Cardiac fibroblast (primary cell): ENCODE results near the gene HGFAC.
A peak's percentile ranks its signal among the peaks of the same experiment; 100 is the strongest.

Experiments used
- DNase-seq, 2 donors: peaks; one replicate each; pipeline versions ENCODE4 v3.0.0 to v3.0.0-alpha.2; 2010; ENCODE audit warnings: low read depth in 2 of 2
- H3K4me3 ChIP-seq, 2 donors: replicated peaks in 1 of 2; 1 replicate in 1 of 2; 2 replicates in 1 of 2; pipeline ENCODE4 v1.5.1; 2011; ENCODE audit warnings: low read depth in 2 of 2, low read length in 2 of 2, mild to moderate bottlenecking in 2 of 2, moderate library complexity in 1 of 2
- CTCF ChIP-seq: IDR thresholded peaks from one replicate; pipeline ENCODE4 v1.5.1; 2011; ENCODE audit warnings: low read depth, mild to moderate bottlenecking, low read length, inconsistent platforms

The HGFAC gene

GRCh38 chr4:3477750-3478430 is 36.1 kb downstream of the HGFAC start:
- no peak for DNase-seq
- no peak overlapping the region for H3K4me3 ChIP-seq
- no peak for TF ChIP-seq CTCF

- H3K4me3 ChIP-seq = no peak overlapping the region
- no peak for DNase-seq
- TF ChIP-seq CTCF = no peak
These were observed 36.9 kb downstream of the HGFAC start for GRCh38 chr4:3478446-3479357.

- no peak for DNase-seq
- TF ChIP-seq CTCF = no peak
These were observed 37.8 kb downstream of the HGFAC start for GRCh38 chr4:3479358-3480101.

DNA sequence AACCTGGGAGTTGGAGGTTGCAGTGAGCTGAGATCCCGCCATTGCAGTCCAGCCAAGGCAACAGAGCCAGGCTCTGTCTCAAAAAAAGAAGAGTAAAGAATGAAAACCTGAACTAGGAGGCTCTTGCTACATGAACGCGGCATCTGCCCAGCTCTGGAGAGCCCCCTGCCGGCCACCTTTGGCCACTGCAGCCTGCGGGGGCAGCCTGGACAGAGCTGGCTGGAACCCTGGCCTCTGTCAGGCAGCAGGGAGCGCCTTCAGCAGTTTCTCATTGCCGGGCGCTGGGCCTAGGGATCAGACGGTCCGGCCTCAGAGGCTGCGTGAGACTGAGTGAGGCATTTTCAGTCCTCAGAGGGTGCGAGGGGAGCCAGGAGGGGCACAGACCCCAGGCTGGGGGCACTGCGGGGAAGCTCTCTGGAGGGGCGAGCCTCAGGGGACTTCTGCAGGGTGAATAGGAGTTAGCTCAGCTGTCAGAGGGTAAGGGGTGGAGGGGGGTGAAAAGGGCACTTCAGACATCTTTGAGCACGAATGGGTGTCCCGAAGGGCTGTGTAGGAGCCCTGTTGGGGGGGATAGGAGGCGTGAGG is 38.9 kb downstream of the HGFAC start:
- peak; percentile 99 for TF ChIP-seq CTCF
- H3K4me3 ChIP-seq = no peak overlapping the region
- peak; percentile 76 to 83 for DNase-seq

More at GRCh38 chr4:3479358-3480101, 37.8 kb downstream of the HGFAC start:
- H3K4me3 ChIP-seq = no peak overlapping the region

- no peak for DNase-seq
These were observed 39.4 kb downstream of the HGFAC start for GRCh38 chr4:3481113-3481531.

More at GRCh38 chr4:3481113-3481531, 39.4 kb downstream of the HGFAC start:
- no peak overlapping the region for H3K4me3 ChIP-seq
- TF ChIP-seq CTCF = no peak
